K562 (cell line): ENCODE measurements around the gene SLC16A1. TPM values are rescaled to one million over a fixed set of nuclear protein-coding genes. Genes with fewer than 3 reads are reported as not detected.

Experiments used
- ATAC-seq: fragments of 200-7000 bp; cut with Tn5 transposase; 3 replicates; pipeline ENCODE4 v1.9.1; 2020; ENCODE audit warnings: moderate library complexity
- BruUV-seq: library from RNA; stranded (reverse); fragments of 400-500 nt; replicated peaks from 2 replicates; lab custom pipeline; 2021; lab: Mats Ljungman, UMichigan
- CTCF ChIA-PET: fragments of 300-600 bp; formaldehyde crosslinking; extraction: SDS; loops from one replicate; lab custom pipeline; 2021; ENCODE audit warnings: low intra/inter-chr PET ratio; lab: Yijun Ruan, JAX
- POLR2A ChIA-PET: fragments of 300-600, 350-650 bp; sonication (Branson Sonifier 250); formaldehyde crosslinking; extraction: SDS; loops from one replicate; lab custom pipeline; 2021; ENCODE audit warnings: antibody characterized with exemption, inconsistent platforms; lab: Yijun Ruan, JAX
- DNase-seq, 4 experiments: peaks; one replicate each; pipeline versions ENCODE4 v3.0.0 to v3.0.0-alpha.2; 2011 to 2018; ENCODE audit warnings: low spot score in 3 of 4, mixed read lengths in 3 of 4; ENCODE audit errors: extremely low read depth in 1 of 4
- FAIRE-seq: peaks from 2 replicates; lab custom pipeline; 2011; peaks lifted over from hg19 to GRCh38; lab: Jason Lieb, UNC
- H2AFZ ChIP-seq: 2 replicates; pipeline ENCODE4 v1.6.0; 2011; ENCODE audit warnings: low read depth, low read length, control low read depth, inconsistent platforms
- H3K27ac ChIP-seq: fragments of 200-600 bp; 3 replicates; pipeline ENCODE4 v1.8.0; 2011; ENCODE audit warnings: low read depth, mild to moderate bottlenecking, control low read depth, inconsistent platforms, low read length, moderate library complexity, mixed read lengths; ENCODE audit errors: extremely low read depth
- H3K27me3 ChIP-seq, 2 experiments: fragments of 300-600 bp in 1 of 2; 2 replicates in 1 of 2; 3 replicates in 1 of 2; pipeline versions ENCODE4 v1.6.0 to v1.8.0; 2011; ENCODE audit warnings: inconsistent platforms in 2 of 2, low read length in 2 of 2, mild to moderate bottlenecking in 1 of 2, mixed read lengths in 1 of 2, moderate library complexity in 1 of 2; ENCODE audit not compliant: control insufficient read depth in 2 of 2, insufficient read depth in 2 of 2
- H3K36me3 ChIP-seq: fragments of 300-600 bp; 3 replicates; pipeline ENCODE4 v1.8.0; 2011; ENCODE audit warnings: mild to moderate bottlenecking, low read length, inconsistent platforms; ENCODE audit not compliant: control insufficient read depth, insufficient read depth
- H3K4me1 ChIP-seq, 2 experiments: fragments of 200-600 bp in 1 of 2; replicated peaks in 1 of 2; 2 replicates in 1 of 2; 3 replicates in 1 of 2; pipeline versions ENCODE4 v1.5.1 to v1.8.0; 2011; ENCODE audit warnings: inconsistent platforms in 2 of 2, low read length in 2 of 2, mild to moderate bottlenecking in 1 of 2, mixed read lengths in 1 of 2, moderate library complexity in 1 of 2; ENCODE audit not compliant: control insufficient read depth in 2 of 2, insufficient read depth in 2 of 2
- H3K4me2 ChIP-seq: 2 replicates; pipeline ENCODE4 v1.6.1; 2011; ENCODE audit warnings: low read length, control low read depth, inconsistent platforms, mixed read lengths; ENCODE audit not compliant: insufficient read depth
- H3K4me3 ChIP-seq: fragments of 200-600 bp; sonication (generic), shearing (Covaris generic); 2 replicates; pipeline ENCODE4 v1.5.1; 2016; ENCODE audit warnings: control low read depth, inconsistent platforms
- H3K79me2 ChIP-seq: fragments of 200-600 bp; 3 replicates; pipeline ENCODE4 v1.8.0; 2011; ENCODE audit warnings: low read length, inconsistent platforms; ENCODE audit not compliant: control insufficient read depth, insufficient read depth
- H3K9ac ChIP-seq, 2 experiments: 2 replicates each; pipeline versions ENCODE4 v1.6.0 to v1.6.1; 2011; ENCODE audit warnings: low read depth in 2 of 2, low read length in 2 of 2, control low read depth in 1 of 2, inconsistent platforms in 1 of 2, mild to moderate bottlenecking in 1 of 2, mixed read lengths in 1 of 2; ENCODE audit not compliant: insufficient read depth in 1 of 2
- H3K9me1 ChIP-seq: one replicate; pipeline ENCODE4 v1.6.0; 2011; ENCODE audit warnings: inconsistent platforms, mild to moderate bottlenecking, low read length, moderate library complexity; ENCODE audit not compliant: control insufficient read depth, insufficient read depth
- H3K9me3 ChIP-seq: replicated peaks from 2 replicates; pipeline ENCODE4 v1.5.1; 2011; ENCODE audit warnings: low read depth, low read length, inconsistent platforms; ENCODE audit not compliant: control insufficient read depth, insufficient read depth
- H4K20me1 ChIP-seq: replicated peaks from 2 replicates; pipeline ENCODE4 v1.6.1; 2011; ENCODE audit warnings: low read length, inconsistent platforms, mixed read lengths; ENCODE audit not compliant: control insufficient read depth, insufficient read depth
- ATF2 ChIP-seq: sonication (generic); formaldehyde crosslinking; IDR thresholded peaks from 2 replicates; pipeline ENCODE4 v1.8.1; 2022; ENCODE audit warnings: missing genetic modification reagents
- ATF7 ChIP-seq: fragments of 450-650 bp; IDR thresholded peaks from 2 replicates; pipeline ENCODE4 v1.7.1; 2014; ENCODE audit warnings: mild to moderate bottlenecking, moderate library complexity
- BCOR ChIP-seq: fragments of 450-650 bp; IDR thresholded peaks from 2 replicates; pipeline ENCODE4 v1.6.1; 2016
- GATA2 ChIP-seq: sonication (generic); formaldehyde crosslinking; IDR thresholded peaks from 2 replicates; pipeline ENCODE4 v1.4.0; 2020; ENCODE audit warnings: mild to moderate bottlenecking, missing genetic modification reagents
- HNRNPLL ChIP-seq: fragments of 200-400 bp; formaldehyde crosslinking; IDR thresholded peaks from 2 replicates; pipeline ENCODE4 v1.6.1; 2017; ENCODE audit warnings: low read length, low read depth, mild to moderate bottlenecking; ENCODE audit not compliant: poor library complexity, severe bottlenecking
- MED1 ChIP-seq: sonication (generic); formaldehyde crosslinking; IDR thresholded peaks from 2 replicates; pipeline ENCODE4 v1.8.1; 2023; ENCODE audit warnings: missing genetic modification reagents, borderline replicate concordance
- NFRKB ChIP-seq: fragments of 450-650 bp; IDR thresholded peaks from 2 replicates; pipeline ENCODE4 v1.6.1; 2016; ENCODE audit warnings: low read depth
- NR3C1 ChIP-seq: sonication (generic); formaldehyde crosslinking; IDR thresholded peaks from 2 replicates; pipeline ENCODE4 v1.8.1; 2022; ENCODE audit warnings: missing genetic modification reagents
- PHF8 ChIP-seq: fragments of 200-600 bp; sonication (generic); IDR thresholded peaks from 2 replicates; pipeline ENCODE4 v1.6.1; 2012; ENCODE audit warnings: mixed run types, mild to moderate bottlenecking, inconsistent platforms, low read length, moderate library complexity, borderline replicate concordance
- STAG1 ChIP-seq: sonication (generic); formaldehyde crosslinking; IDR thresholded peaks from 2 replicates; pipeline ENCODE4 v1.5.0; 2020; ENCODE audit warnings: missing genetic modification reagents, borderline replicate concordance
- TAF15 ChIP-seq: fragments of 200-400 bp; formaldehyde crosslinking; IDR thresholded peaks from 2 replicates; pipeline ENCODE4 v1.6.1; 2017; ENCODE audit warnings: mild to moderate bottlenecking, low read depth, low read length, moderate library complexity
- ZNF140 ChIP-seq: fragments of 250-450 bp; sonication (Bioruptor Pico); IDR thresholded peaks from 2 replicates; pipeline ENCODE4 v1.8.0; 2021; ENCODE audit warnings: moderate library complexity, mild to moderate bottlenecking, inconsistent platforms
- WGBS: fragments of 100-300 bp; shearing (Covaris generic); methylation state at CpG from one replicate; pipeline ENCODE4 v1.1.6; 2016; ENCODE audit warnings: low coverage, mixed read lengths; ENCODE audit not compliant: insufficient coverage; ENCODE audit errors: missing lambda C conversion rate; 5-methylcytosine and 5-hydroxymethylcytosine counted together
- in situ Hi-C: fragments of 300-500 bp; cut with MboI; formaldehyde crosslinking; loops from 4 replicates; pipeline ENCODE4 v1.15.0; 2018; ENCODE audit warnings: inconsistent platforms, mixed read lengths
- intact Hi-C: fragments of 100-400 bp; cut with micrococcal nuclease; formaldehyde crosslinking; loops from 2 replicates; pipeline ENCODE4 v1.14.2; 2022
- polyA plus RNA-seq, 8 experiments: library from polyadenylated mRNA; depleted of rRNA in 4 of 8; stranded (reverse) in 5 of 8; unstranded in 3 of 8; fragments of >200 nt; fragmentation: Nextera tagmentation in 2 of 8; fragmentation: Illumina TruSeq in 1 of 8; extraction: Ambion mirVana in 2 of 8; extraction: Trizol in 1 of 8; gene quantifications; 2 replicates each; pipeline versions ENCODE4 v1.2.1 to v1.2.3, GENCODE V29; 2011 to 2014; ENCODE audit warnings: inconsistent platforms in 1 of 8, missing spikeins in 1 of 8
- total RNA-seq, 7 experiments: library from RNA; depleted of rRNA in 6 of 7; stranded (reverse); fragments of >200 nt in 6 of 7; fragmentation: Illumina TruSeq in 2 of 7; extraction: Trizol in 2 of 7; gene quantifications; 2 replicates each; pipeline versions ENCODE4 v1.2.1 to v1.2.3, GENCODE V29; 2011 to 2021; ENCODE audit warnings: low replicate concordance in 1 of 7
- TF ChIP-seq, protein P1 (sequence below): sonication (generic); formaldehyde crosslinking; IDR thresholded peaks from 2 replicates; pipeline ENCODE4 v1.8.0; 2022; ENCODE audit warnings: mild to moderate bottlenecking, missing genetic modification reagents

Gene SLC16A1
- total and polyA plus RNA-seq, 9 of the 15 experiments (the other 6 are each of a cell fraction or from before 2014, with no cell fraction given) = 73.1 to 244 (median 117) TPM

DNA sequence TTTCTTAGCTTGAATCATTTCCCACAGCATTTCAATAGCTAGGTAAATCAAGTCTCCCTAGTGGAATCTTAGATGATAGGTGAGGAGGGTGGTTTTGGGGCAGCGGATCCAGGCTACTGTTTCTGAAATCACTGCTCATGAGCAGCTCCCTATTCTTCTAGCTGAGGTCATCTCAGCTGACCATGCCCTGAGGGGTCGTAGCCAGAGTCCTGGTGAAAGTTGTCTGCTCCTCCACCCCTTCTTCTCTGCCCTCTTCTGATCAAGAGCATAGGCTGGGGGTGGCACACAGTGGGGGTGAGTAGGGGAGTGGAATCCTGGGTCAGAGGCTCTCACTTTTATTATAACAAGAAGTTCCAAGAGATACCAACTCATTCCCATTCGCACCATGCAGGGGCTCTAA is 76.2 kb downstream of the SLC16A1 start:
- DNase-seq (no peak), ATAC-seq (no peak), FAIRE-seq (no peak)
- Histone ChIP-seq H3K9me3 (no peaks in the 10 kb centered on the region), H4K20me1 (no peaks in the 10 kb centered on the region), H3K4me1 (peaks cover 28 to 31% of the 10 kb centered on the region in 2 experiments), H2AFZ (no peak overlapping the region), H3K79me2 (no peaks in the 10 kb centered on the region), H3K4me3 (no peak overlapping the region), H3K4me2 (no peak overlapping the region), H3K27me3 (peaks cover 0 to 4% of the 10 kb centered on the region in 2 experiments; a peak in 1 of 5 replicates), H3K36me3 (no peaks in the 10 kb centered on the region), H3K9me1 (no peaks in the 10 kb centered on the region), H3K9ac (no peak overlapping the region; a peak in 1 of 4 replicates), H3K27ac (no peak overlapping the region)
- ChIA-PET POLR2A (interaction anchor here (0.6 to 4.3 kb wide), 7 partner anchors 12 to 233 kb away, joined by 3 to 20 read pairs (median 5); partner anchors contain the start of gene SLC16A1), CTCF (interaction anchor here (2.5 to 7.4 kb wide), 2 partner anchors 76 to 163 kb away, joined by 15 to 70 read pairs; partner anchors contain the start of gene SLC16A1)
- intact Hi-C loops (loop anchor here (2.0 to 5.0 kb wide), 3 partner anchors 57 to 163 kb away; no protein-coding TSS in a partner anchor), in situ Hi-C loops (loop anchor here (5.0 kb wide), 1 partner anchor 162 kb away; no protein-coding TSS in a partner anchor)
- WGBS = 38% methylated on average over 3 of the region's 3 CpGs
- no TSS peak for BruUV-seq
- TF ChIP-seq BCOR = no peak
- no peak for TF ChIP-seq ATF7
- TF ChIP-seq STAG1 (CRISPR knock-in tag) = 0 out of 2 replicates have a peak, but pooled peaks have one; percentile 2

- CTCF ChIA-PET = interaction anchor here (0.9 to 7.4 kb wide), 2 partner anchors 164 to 799 kb away, joined by 3 to 70 read pairs; no protein-coding TSS in a partner anchor
- TF ChIP-seq HNRNPLL (peak; percentile 97), ZNF140 (CRISPR knock-in tag) (no peak), TAF15 (no peak), PHF8 (peak; percentile 39; the same call in 1 of the 2 replicates), GATA2 (CRISPR knock-in tag) (no peak), NR3C1 (CRISPR knock-in tag) (no peak), ATF2 (CRISPR knock-in tag) (no peak), NFRKB (no peak), MED1 (CRISPR knock-in tag) (no peak)
- TF ChIP-seq, protein P1, sequence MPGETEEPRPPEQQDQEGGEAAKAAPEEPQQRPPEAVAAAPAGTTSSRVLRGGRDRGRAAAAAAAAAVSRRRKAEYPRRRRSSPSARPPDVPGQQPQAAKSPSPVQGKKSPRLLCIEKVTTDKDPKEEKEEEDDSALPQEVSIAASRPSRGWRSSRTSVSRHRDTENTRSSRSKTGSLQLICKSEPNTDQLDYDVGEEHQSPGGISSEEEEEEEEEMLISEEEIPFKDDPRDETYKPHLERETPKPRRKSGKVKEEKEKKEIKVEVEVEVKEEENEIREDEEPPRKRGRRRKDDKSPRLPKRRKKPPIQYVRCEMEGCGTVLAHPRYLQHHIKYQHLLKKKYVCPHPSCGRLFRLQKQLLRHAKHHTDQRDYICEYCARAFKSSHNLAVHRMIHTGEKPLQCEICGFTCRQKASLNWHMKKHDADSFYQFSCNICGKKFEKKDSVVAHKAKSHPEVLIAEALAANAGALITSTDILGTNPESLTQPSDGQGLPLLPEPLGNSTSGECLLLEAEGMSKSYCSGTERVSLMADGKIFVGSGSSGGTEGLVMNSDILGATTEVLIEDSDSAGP (CRISPR knock-in tag) = no peak
These were observed 77.7 kb downstream of the SLC16A1 start for GRCh38 chr1:112878321-112878720.

More at GRCh38 chr1:112878321-112878720, 77.7 kb downstream of the SLC16A1 start:
- no peaks in the 10 kb centered on the region for H3K36me3 ChIP-seq
- H3K9me1 ChIP-seq = no peaks in the 10 kb centered on the region
- FAIRE-seq (peak; percentile 75), DNase-seq (peak; percentile 36 to 85 (median 60)), ATAC-seq (peak; percentile 85)
- H3K79me2 ChIP-seq = no peaks in the 10 kb centered on the region
- H3K9me3 ChIP-seq = no peaks in the 10 kb centered on the region
- H3K9ac ChIP-seq = peak overlapping the region; percentile 9 to 75; a peak in 3 of 4 replicates
- BruUV-seq = no TSS peak
- no peak overlapping the region for H3K27ac ChIP-seq
- POLR2A ChIA-PET = interaction anchor here (0.5 to 1.8 kb wide), 8 partner anchors 26 to 195 kb away, joined by 3 to 9 read pairs (median 4); partner anchors contain the start of gene LRIG2
- in situ Hi-C loops (no loop called here), intact Hi-C loops (loop anchor here (2.0 kb wide), 1 partner anchor 70 kb away; no protein-coding TSS in a partner anchor)
- 5% methylated on average over 9 of the region's 9 CpGs for WGBS
- H3K4me2 ChIP-seq = peak overlapping the region; percentile 71
- peaks cover 0 to 4% of the 10 kb centered on the region in 2 experiments; a peak in 1 of 5 replicates for H3K27me3 ChIP-seq
- peak overlapping the region; percentile 82 for H2AFZ ChIP-seq
- no peak overlapping the region for H3K4me3 ChIP-seq
- no peaks in the 10 kb centered on the region for H4K20me1 ChIP-seq
- peaks cover 26 to 27% of the 10 kb centered on the region in 2 experiments for H3K4me1 ChIP-seq
